ENCODE results near the gene ADGRF4.

- TF ChIP-seq EP300 (IDR thresholded peaks at IDR 0.05; ENCODE audit: low read length) = no peak
- no peak for TF ChIP-seq CHCHD3 (CRISPR knock-in tag; IDR thresholded peaks at IDR 0.05)
- TF ChIP-seq CEBPG (CRISPR knock-in tag; IDR thresholded peaks at IDR 0.05) = no peak
- TF ChIP-seq CEBPG (tag; conservative IDR thresholded peaks at IDR 0.05 in 1 of 2, IDR thresholded peaks at IDR 0.05 in 1 of 2) = no peak
- TF ChIP-seq YY1 (IDR thresholded peaks at IDR 0.05; ENCODE audit: borderline replicate concordance in 1 of 3, control insufficient read depth in 1 of 3, extremely low read depth in 1 of 3, insufficient read depth in 3 of 3, insufficient read length in 1 of 3, insufficient replicate concordance in 2 of 3, low read depth in 1 of 3, low read length in 2 of 3) = no peak
- TF ChIP-seq NRF1 (conservative IDR thresholded peaks at IDR 0.05 in 1 of 2, IDR thresholded peaks at IDR 0.05 in 1 of 2) = no peak
- TF ChIP-seq, protein P1, sequence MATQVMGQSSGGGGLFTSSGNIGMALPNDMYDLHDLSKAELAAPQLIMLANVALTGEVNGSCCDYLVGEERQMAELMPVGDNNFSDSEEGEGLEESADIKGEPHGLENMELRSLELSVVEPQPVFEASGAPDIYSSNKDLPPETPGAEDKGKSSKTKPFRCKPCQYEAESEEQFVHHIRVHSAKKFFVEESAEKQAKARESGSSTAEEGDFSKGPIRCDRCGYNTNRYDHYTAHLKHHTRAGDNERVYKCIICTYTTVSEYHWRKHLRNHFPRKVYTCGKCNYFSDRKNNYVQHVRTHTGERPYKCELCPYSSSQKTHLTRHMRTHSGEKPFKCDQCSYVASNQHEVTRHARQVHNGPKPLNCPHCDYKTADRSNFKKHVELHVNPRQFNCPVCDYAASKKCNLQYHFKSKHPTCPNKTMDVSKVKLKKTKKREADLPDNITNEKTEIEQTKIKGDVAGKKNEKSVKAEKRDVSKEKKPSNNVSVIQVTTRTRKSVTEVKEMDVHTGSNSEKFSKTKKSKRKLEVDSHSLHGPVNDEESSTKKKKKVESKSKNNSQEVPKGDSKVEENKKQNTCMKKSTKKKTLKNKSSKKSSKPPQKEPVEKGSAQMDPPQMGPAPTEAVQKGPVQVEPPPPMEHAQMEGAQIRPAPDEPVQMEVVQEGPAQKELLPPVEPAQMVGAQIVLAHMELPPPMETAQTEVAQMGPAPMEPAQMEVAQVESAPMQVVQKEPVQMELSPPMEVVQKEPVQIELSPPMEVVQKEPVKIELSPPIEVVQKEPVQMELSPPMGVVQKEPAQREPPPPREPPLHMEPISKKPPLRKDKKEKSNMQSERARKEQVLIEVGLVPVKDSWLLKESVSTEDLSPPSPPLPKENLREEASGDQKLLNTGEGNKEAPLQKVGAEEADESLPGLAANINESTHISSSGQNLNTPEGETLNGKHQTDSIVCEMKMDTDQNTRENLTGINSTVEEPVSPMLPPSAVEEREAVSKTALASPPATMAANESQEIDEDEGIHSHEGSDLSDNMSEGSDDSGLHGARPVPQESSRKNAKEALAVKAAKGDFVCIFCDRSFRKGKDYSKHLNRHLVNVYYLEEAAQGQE (IDR thresholded peaks at IDR 0.05; ENCODE audit: borderline replicate concordance) = no peak
- TF ChIP-seq, protein P1 (CRISPR knock-in tag; IDR thresholded peaks at IDR 0.05; ENCODE audit: low read depth) = no peak
- no peak for TF ChIP-seq CTCF (IDR thresholded peaks at IDR 0.05 in 2 of 3, conservative IDR thresholded peaks at IDR 0.05 in 1 of 3; ENCODE audit: insufficient read depth in 2 of 3, low read depth in 1 of 3, low read length in 3 of 3)
- no peak for TF ChIP-seq GTF2A2 (tag; IDR thresholded peaks at IDR 0.05)
- TF ChIP-seq ZNF174 (CRISPR knock-in tag; IDR thresholded peaks at IDR 0.05) = no peak
- no peak for TF ChIP-seq ZBTB33 (CRISPR knock-in tag; IDR thresholded peaks at IDR 0.05)
- TF ChIP-seq, protein P2, sequence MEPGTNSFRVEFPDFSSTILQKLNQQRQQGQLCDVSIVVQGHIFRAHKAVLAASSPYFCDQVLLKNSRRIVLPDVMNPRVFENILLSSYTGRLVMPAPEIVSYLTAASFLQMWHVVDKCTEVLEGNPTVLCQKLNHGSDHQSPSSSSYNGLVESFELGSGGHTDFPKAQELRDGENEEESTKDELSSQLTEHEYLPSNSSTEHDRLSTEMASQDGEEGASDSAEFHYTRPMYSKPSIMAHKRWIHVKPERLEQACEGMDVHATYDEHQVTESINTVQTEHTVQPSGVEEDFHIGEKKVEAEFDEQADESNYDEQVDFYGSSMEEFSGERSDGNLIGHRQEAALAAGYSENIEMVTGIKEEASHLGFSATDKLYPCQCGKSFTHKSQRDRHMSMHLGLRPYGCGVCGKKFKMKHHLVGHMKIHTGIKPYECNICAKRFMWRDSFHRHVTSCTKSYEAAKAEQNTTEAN (CRISPR knock-in tag; IDR thresholded peaks at IDR 0.05) = no peak
- TF ChIP-seq ZNF224 (CRISPR knock-in tag; IDR thresholded peaks at IDR 0.05) = no peak
- no peak for TF ChIP-seq ELK1 (CRISPR knock-in tag; IDR thresholded peaks at IDR 0.05)
Observed at GRCh38 chr6:47672816-47673215, 25.6 kb upstream of the ADGRF4 start.

All from K562 (cell line).